GM19467 (cell line): Measurements from ENCODE around the gene CENPP.

Experiments used
- ATAC-seq: cut with Tn5 transposase; IDR thresholded peaks from one replicate; pipeline ENCODE4 v1.9.1; 2021; ENCODE audit warnings: mild to moderate bottlenecking, moderate library complexity; ENCODE audit not compliant: unreplicated experiment

The CENPP gene

GRCh38 chr9:92474587-92474986 is 148.8 kb downstream of the CENPP start:
- ATAC-seq, result no peak

- ATAC-seq, result no peak
These were observed 151.2 kb downstream of the CENPP start for GRCh38 chr9:92476962-92477361.

- ATAC-seq, result no peak
These were observed 153.0 kb downstream of the CENPP start for GRCh38 chr9:92478783-92479182.

GRCh38 chr9:92479346-92479745 is 153.6 kb downstream of the CENPP start:
- ATAC-seq, result no peak

GRCh38 chr9:92480291-92480771 is 154.6 kb downstream of the CENPP start:
- no peak for ATAC-seq

GRCh38 chr9:92480986-92481633 is 155.4 kb downstream of the CENPP start:
- ATAC-seq, result no peak

- no peak for ATAC-seq
These were observed 156.6 kb downstream of the CENPP start, which contains the start of gene ASPN for GRCh38 chr9:92482329-92482728. Gene ASPN (minus strand): TSS chr9:92482506.

GRCh38 chr9:92482805-92483204 is 157.1 kb downstream of the CENPP start:
- ATAC-seq, result no peak

- no peak for ATAC-seq
These were observed 158.1 kb downstream of the CENPP start for GRCh38 chr9:92483627-92484545.

GRCh38 chr9:92484563-92484962 is 158.8 kb downstream of the CENPP start:
- ATAC-seq, result no peak

- ATAC-seq, result no peak
These were observed 160.6 kb downstream of the CENPP start for GRCh38 chr9:92486371-92486770.

GRCh38 chr9:92488681-92489550 is 163.2 kb downstream of the CENPP start:
- no peak for ATAC-seq

GRCh38 chr9:92492781-92493401 is 167.1 kb downstream of the CENPP start:
- no peak for ATAC-seq

- no peak for ATAC-seq
These were observed 168.1 kb downstream of the CENPP start for GRCh38 chr9:92493749-92494387.

- ATAC-seq, result no peak
These were observed 169.1 kb downstream of the CENPP start for GRCh38 chr9:92494856-92495255.

- no peak for ATAC-seq
These were observed 170.8 kb downstream of the CENPP start for GRCh38 chr9:92496396-92497176.

GRCh38 chr9:92499701-92500100 is 173.9 kb downstream of the CENPP start:
- ATAC-seq, result no peak

GRCh38 chr9:92500725-92501124 is 175.0 kb downstream of the CENPP start:
- no peak for ATAC-seq

GRCh38 chr9:92501671-92502393 is 176.1 kb downstream of the CENPP start:
- ATAC-seq, result no peak
